ENCODE measurements around the gene COLEC12. TPM values are rescaled to one million over a fixed set of nuclear protein-coding genes. Genes with fewer than 3 reads are reported as not detected.

Gene COLEC12
- total and polyA plus RNA-seq, 8 donors: 0.35 to 5.5 (median 1.3) TPM

GRCh38 chr18:402129-402528, 98.4 kb downstream of the COLEC12 start:
- DNase-seq (no peak), ATAC-seq (no peak), FAIRE-seq (no peak)
- H3K9me3 ChIP-seq: no peaks in the 10 kb centered on the region
- WGBS, 2 donors: 84 to 92% methylated on average over 5 of the region's 5 CpGs
- no peak for TF ChIP-seq CTCF (IDR thresholded peaks at IDR 0.05)
- H3K36me3 ChIP-seq: no peaks in the 10 kb centered on the region
- H3K27me3 ChIP-seq: no peaks in the 10 kb centered on the region
- H3K4me1 ChIP-seq: peaks cover 0 to 8% (median 8%) of the 10 kb centered on the region in 3 donors
- H3K27ac ChIP-seq: no peak overlapping the region
- no peak overlapping the region for H3K4me3 ChIP-seq
- intact Hi-C loops (cut with DNase I): no loop called here

- H3K27ac ChIP-seq: no peak overlapping the region
- H3K36me3 ChIP-seq: no peaks in the 10 kb centered on the region
- no peak overlapping the region for H3K4me3 ChIP-seq
- no peaks in the 10 kb centered on the region for H3K9me3 ChIP-seq
- 92 to 95% methylated on average over 5 of the region's 5 CpGs for WGBS, 2 donors
- TF ChIP-seq CTCF (IDR thresholded peaks at IDR 0.05): no peak
- intact Hi-C loops (cut with DNase I): no loop called here
- no peaks in the 10 kb centered on the region for H3K27me3 ChIP-seq
- H3K4me1 ChIP-seq: peaks cover 8 to 19% (median 19%) of the 10 kb centered on the region in 3 donors
- ATAC-seq (no peak), FAIRE-seq (no peak), DNase-seq (no peak)
These were observed 100.0 kb downstream of the COLEC12 start for GRCh38 chr18:400456-400855.

- H3K36me3 ChIP-seq: no peaks in the 10 kb centered on the region
- H3K27ac ChIP-seq: no peak overlapping the region
- H3K27me3 ChIP-seq: no peaks in the 10 kb centered on the region
- no peaks in the 10 kb centered on the region for H3K9me3 ChIP-seq
- FAIRE-seq (no peak), DNase-seq (no peak), ATAC-seq (no peak)
- no peak overlapping the region for H3K4me3 ChIP-seq
- intact Hi-C loops (cut with DNase I): no loop called here
- whole genome bisulfite sequencing, 2 donors: 77 to 79% methylated on average over 10 of the region's 10 CpGs
- no peak for TF ChIP-seq CTCF (IDR thresholded peaks at IDR 0.05)
- peaks cover 8 to 27% (median 27%) of the 10 kb centered on the region in 3 donors for H3K4me1 ChIP-seq
These were observed 100.8 kb downstream of the COLEC12 start for GRCh38 chr18:399631-400135.

- WGBS, 2 donors: 67 to 72% methylated on average over 8 of the region's 8 CpGs
- TF ChIP-seq CTCF (IDR thresholded peaks at IDR 0.05): no peak
- H3K27ac ChIP-seq: no peak overlapping the region
- peaks cover 8 to 28% (median 27%) of the 10 kb centered on the region in 3 donors for H3K4me1 ChIP-seq
- DNase-seq (no peak), ATAC-seq (no peak), FAIRE-seq (no peak)
- intact Hi-C loops (cut with DNase I): no loop called here
- no peak overlapping the region for H3K4me3 ChIP-seq
- no peaks in the 10 kb centered on the region for H3K9me3 ChIP-seq
- H3K36me3 ChIP-seq: no peaks in the 10 kb centered on the region
- H3K27me3 ChIP-seq: no peaks in the 10 kb centered on the region
These were observed 101.4 kb downstream of the COLEC12 start for GRCh38 chr18:398935-399630.

- ATAC-seq: peak; percentile 63 to 89 (median 81)
- H3K27ac ChIP-seq: peak overlapping the region in 3 of 4 donors; percentile 50 to 53 (median 50)
- peak in 4 of 6 donors; percentile 43 to 68 (median 62) for DNase-seq
- intact Hi-C loops (cut with DNase I): no loop called here
- H3K36me3 ChIP-seq: no peaks in the 10 kb centered on the region
- H3K27me3 ChIP-seq: no peaks in the 10 kb centered on the region
- no peak overlapping the region for H3K4me3 ChIP-seq
- no peaks in the 10 kb centered on the region for H3K9me3 ChIP-seq
- peaks cover 8 to 28% (median 27%) of the 10 kb centered on the region in 3 donors for H3K4me1 ChIP-seq
- 26 to 40% methylated on average over 3 of the region's 3 CpGs for WGBS, 2 donors
- no peak for FAIRE-seq
- no peak for TF ChIP-seq CTCF (IDR thresholded peaks at IDR 0.05)
These were observed 103.9 kb downstream of the COLEC12 start for GRCh38 chr18:396556-396955.
